ENCODE data around the gene ARHGAP20. TPM values are rescaled to one million over a fixed set of nuclear protein-coding genes. Genes with fewer than 3 reads are reported as not detected.

Gene ARHGAP20
- total and polyA plus RNA-seq, 9 of the 15 experiments (the other 6 are each of a cell fraction or from before 2014, with no cell fraction given): 0.07 TPM; not detected in 8

DNA sequence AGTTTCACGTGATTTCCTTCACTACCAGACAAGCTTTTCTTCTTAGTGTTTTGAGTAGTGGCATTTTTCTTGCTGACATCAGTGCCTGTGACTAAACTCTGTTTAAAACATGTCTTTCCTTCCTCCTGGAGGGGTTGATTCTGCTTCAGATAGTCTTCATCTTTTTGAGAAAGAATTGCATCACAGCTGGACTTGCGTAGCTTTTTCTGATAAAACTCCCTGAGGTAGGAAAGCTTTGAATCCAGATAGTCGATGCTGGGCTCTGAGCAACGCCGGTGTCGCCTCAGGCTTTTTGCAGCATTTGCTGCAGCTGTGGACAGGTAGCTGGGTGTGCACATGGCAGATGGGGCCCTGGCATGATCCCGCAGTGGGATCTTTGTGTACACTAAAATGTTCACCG is 131.7 kb downstream of the ARHGAP20 start:
- ATAC-seq (no peak), FAIRE-seq (no peak), DNase-seq (ENCODE audit: extremely low read depth in 1 of 4, low spot score in 3 of 4) (no peak)
- no peak overlapping the region for H2AFZ ChIP-seq (ENCODE audit: low read depth, low read length)
- no peaks in the 10 kb centered on the region for H3K4me1 ChIP-seq (replicated peaks in 1 of 2; ENCODE audit: control insufficient read depth in 2 of 2, insufficient read depth in 2 of 2, low read length in 2 of 2)
- no peaks in the 10 kb centered on the region for H4K20me1 ChIP-seq (replicated peaks; ENCODE audit: control insufficient read depth, insufficient read depth, low read length)
- no peaks in the 10 kb centered on the region for H3K27me3 ChIP-seq (ENCODE audit: control insufficient read depth in 2 of 2, insufficient read depth in 2 of 2, low read length in 2 of 2)
- POLR2A ChIA-PET: no interaction called here
- CTCF ChIA-PET (ENCODE audit: low intra/inter-chr PET ratio): no interaction called here
- no peak overlapping the region for H3K27ac ChIP-seq (ENCODE audit: extremely low read depth, low read depth, low read length)
- no peak overlapping the region for H3K4me3 ChIP-seq
- no peak overlapping the region for H3K9ac ChIP-seq (ENCODE audit: insufficient read depth in 1 of 2, low read depth in 2 of 2, low read length in 2 of 2)
- intact Hi-C loops (cut with micrococcal nuclease): no loop called here
- in situ Hi-C loops (cut with MboI): no loop called here
- WGBS (ENCODE audit: insufficient coverage, low coverage, missing lambda C conversion rate): under 1% methylated on average over 8 of the region's 8 CpGs
- no peak overlapping the region for H3K4me2 ChIP-seq (ENCODE audit: insufficient read depth, low read length)
- H3K36me3 ChIP-seq (ENCODE audit: control insufficient read depth, insufficient read depth, low read length): no peaks in the 10 kb centered on the region
- no peak for TF ChIP-seq ZNF232 (CRISPR knock-in tag; IDR thresholded peaks at IDR 0.05)
- TF ChIP-seq, protein P1, sequence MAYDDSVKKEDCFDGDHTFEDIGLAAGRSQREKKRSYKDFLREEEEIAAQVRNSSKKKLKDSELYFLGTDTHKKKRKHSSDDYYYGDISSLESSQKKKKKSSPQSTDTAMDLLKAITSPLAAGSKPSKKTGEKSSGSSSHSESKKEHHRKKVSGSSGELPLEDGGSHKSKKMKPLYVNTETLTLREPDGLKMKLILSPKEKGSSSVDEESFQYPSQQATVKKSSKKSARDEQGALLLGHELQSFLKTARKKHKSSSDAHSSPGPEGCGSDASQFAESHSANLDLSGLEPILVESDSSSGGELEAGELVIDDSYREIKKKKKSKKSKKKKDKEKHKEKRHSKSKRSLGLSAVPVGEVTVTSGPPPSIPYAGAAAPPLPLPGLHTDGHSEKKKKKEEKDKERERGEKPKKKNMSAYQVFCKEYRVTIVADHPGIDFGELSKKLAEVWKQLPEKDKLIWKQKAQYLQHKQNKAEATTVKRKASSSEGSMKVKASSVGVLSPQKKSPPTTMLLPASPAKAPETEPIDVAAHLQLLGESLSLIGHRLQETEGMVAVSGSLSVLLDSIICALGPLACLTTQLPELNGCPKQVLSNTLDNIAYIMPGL (CRISPR knock-in tag; IDR thresholded peaks at IDR 0.05): no peak
- no peak for TF ChIP-seq RUNX1 (IDR thresholded peaks at IDR 0.05; ENCODE audit: low read depth)
- TF ChIP-seq RBM22 (IDR thresholded peaks at IDR 0.05; ENCODE audit: low read depth, low read length, poor library complexity, severe bottlenecking): no peak
- TF ChIP-seq, protein P2, sequence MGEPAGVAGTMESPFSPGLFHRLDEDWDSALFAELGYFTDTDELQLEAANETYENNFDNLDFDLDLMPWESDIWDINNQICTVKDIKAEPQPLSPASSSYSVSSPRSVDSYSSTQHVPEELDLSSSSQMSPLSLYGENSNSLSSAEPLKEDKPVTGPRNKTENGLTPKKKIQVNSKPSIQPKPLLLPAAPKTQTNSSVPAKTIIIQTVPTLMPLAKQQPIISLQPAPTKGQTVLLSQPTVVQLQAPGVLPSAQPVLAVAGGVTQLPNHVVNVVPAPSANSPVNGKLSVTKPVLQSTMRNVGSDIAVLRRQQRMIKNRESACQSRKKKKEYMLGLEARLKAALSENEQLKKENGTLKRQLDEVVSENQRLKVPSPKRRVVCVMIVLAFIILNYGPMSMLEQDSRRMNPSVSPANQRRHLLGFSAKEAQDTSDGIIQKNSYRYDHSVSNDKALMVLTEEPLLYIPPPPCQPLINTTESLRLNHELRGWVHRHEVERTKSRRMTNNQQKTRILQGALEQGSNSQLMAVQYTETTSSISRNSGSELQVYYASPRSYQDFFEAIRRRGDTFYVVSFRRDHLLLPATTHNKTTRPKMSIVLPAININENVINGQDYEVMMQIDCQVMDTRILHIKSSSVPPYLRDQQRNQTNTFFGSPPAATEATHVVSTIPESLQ (CRISPR knock-in tag; IDR thresholded peaks at IDR 0.05): no peak
- no peak for TF ChIP-seq POU5F1 (IDR thresholded peaks at IDR 0.05; ENCODE audit: borderline replicate concordance, low read depth, low read length, partially characterized antibody)
- BruUV-seq (replicated peaks): no TSS peak
- H3K79me2 ChIP-seq (ENCODE audit: control insufficient read depth, insufficient read depth, low read length): no peaks in the 10 kb centered on the region
- H3K9me1 ChIP-seq (ENCODE audit: control insufficient read depth, insufficient read depth, low read length): no peaks in the 10 kb centered on the region
- no peaks in the 10 kb centered on the region for H3K9me3 ChIP-seq (replicated peaks; ENCODE audit: control insufficient read depth, insufficient read depth, low read depth, low read length)
